BLaER1 (cell line): ENCODE data around the gene HS6ST2.

Source experiments
- H3K27ac ChIP-seq: shearing (Covaris generic); formaldehyde crosslinking; 2 replicates; pipeline ENCODE4 v1.8.1; 2022
- H3K27me3 ChIP-seq: shearing (Covaris generic); formaldehyde crosslinking; 2 replicates; pipeline ENCODE4 v1.8.1; 2022
- H3K36me3 ChIP-seq: shearing (Covaris generic); formaldehyde crosslinking; 2 replicates; pipeline ENCODE4 v1.8.1; 2022
- H3K4me1 ChIP-seq: shearing (Covaris generic); formaldehyde crosslinking; 2 replicates; pipeline ENCODE4 v1.8.1; 2022
- H3K4me2 ChIP-seq: shearing (Covaris generic); formaldehyde crosslinking; 2 replicates; pipeline ENCODE4 v1.8.1; 2022
- H3K4me3 ChIP-seq: shearing (Covaris generic); formaldehyde crosslinking; 2 replicates; pipeline ENCODE4 v1.8.1; 2022
- H3K9ac ChIP-seq: shearing (Covaris generic); formaldehyde crosslinking; 2 replicates; pipeline ENCODE4 v1.8.1; 2022
- H3K9me3 ChIP-seq: shearing (Covaris generic); formaldehyde crosslinking; 2 replicates; pipeline ENCODE4 v1.8.1; 2022
- H4K20me1 ChIP-seq: shearing (Covaris generic); formaldehyde crosslinking; 2 replicates; pipeline ENCODE4 v1.8.1; 2022
- Cebpa-rat ChIP-seq: shearing (Covaris generic); IDR thresholded peaks from 2 replicates; pipeline ENCODE4 v1.8.1; 2022

HS6ST2 gene

GRCh38 chrX:132751063-132751690 is 207.3 kb downstream of the HS6ST2 start:
- Histone ChIP-seq H3K27me3 (peaks cover 92% of the 10 kb centered on the region), H3K9me3 (no peaks in the 10 kb centered on the region), H3K4me1 (peaks cover 25% of the 10 kb centered on the region), H3K9ac (peak overlapping the region; percentile 28; the same call in 1 of the 2 replicates), H4K20me1 (peaks cover 15% of the 10 kb centered on the region; the same call in 1 of the 2 replicates), H3K36me3 (no peaks in the 10 kb centered on the region), H3K27ac (peak overlapping the region; percentile 50), H3K4me2 (peak overlapping the region; percentile 56), H3K4me3 (no peak overlapping the region)
- no peak for TF ChIP-seq Cebpa-rat

GRCh38 chrX:132750331-132751062 is 207.9 kb downstream of the HS6ST2 start:
- peak overlapping the region; percentile 32; the same call in 1 of the 2 replicates for H3K27ac ChIP-seq
- H4K20me1 ChIP-seq: peaks cover 15% of the 10 kb centered on the region; the same call in 1 of the 2 replicates
- H3K4me3 ChIP-seq: no peak overlapping the region
- H3K4me1 ChIP-seq: peaks cover 25% of the 10 kb centered on the region
- no peaks in the 10 kb centered on the region for H3K9me3 ChIP-seq
- peaks cover 91% of the 10 kb centered on the region for H3K27me3 ChIP-seq
- H3K36me3 ChIP-seq: no peaks in the 10 kb centered on the region
- no peak overlapping the region for H3K9ac ChIP-seq
- H3K4me2 ChIP-seq: peak overlapping the region; percentile 56
- no peak for TF ChIP-seq Cebpa-rat

GRCh38 chrX:132749406-132749805 is 209.0 kb downstream of the HS6ST2 start:
- TF ChIP-seq Cebpa-rat: no peak
- Histone ChIP-seq H3K4me2 (no peak overlapping the region), H3K4me3 (no peak overlapping the region), H3K27me3 (peaks cover 97% of the 10 kb centered on the region), H3K36me3 (no peaks in the 10 kb centered on the region), H3K9me3 (no peaks in the 10 kb centered on the region), H3K27ac (no peak overlapping the region), H3K9ac (no peak overlapping the region), H3K4me1 (peaks cover 25% of the 10 kb centered on the region), H4K20me1 (peaks cover 15% of the 10 kb centered on the region; the same call in 1 of the 2 replicates)

GRCh38 chrX:132748909-132749308 is 209.5 kb downstream of the HS6ST2 start:
- H4K20me1 ChIP-seq: peaks cover 15% of the 10 kb centered on the region; the same call in 1 of the 2 replicates
- H3K27ac ChIP-seq: no peak overlapping the region
- H3K9me3 ChIP-seq: no peaks in the 10 kb centered on the region
- no peak overlapping the region for H3K9ac ChIP-seq
- no peak overlapping the region for H3K4me2 ChIP-seq
- H3K4me3 ChIP-seq: no peak overlapping the region
- H3K4me1 ChIP-seq: peaks cover 25% of the 10 kb centered on the region
- H3K36me3 ChIP-seq: no peaks in the 10 kb centered on the region
- TF ChIP-seq Cebpa-rat: no peak
- H3K27me3 ChIP-seq: peaks cover 97% of the 10 kb centered on the region

- Histone ChIP-seq H3K9ac (no peak overlapping the region), H3K27me3 (peaks cover 97% of the 10 kb centered on the region), H3K4me1 (peaks cover 25% of the 10 kb centered on the region), H3K9me3 (no peaks in the 10 kb centered on the region), H3K4me3 (no peak overlapping the region), H3K27ac (no peak overlapping the region), H3K4me2 (no peak overlapping the region), H4K20me1 (peaks cover 15% of the 10 kb centered on the region; the same call in 1 of the 2 replicates), H3K36me3 (no peaks in the 10 kb centered on the region)
- TF ChIP-seq Cebpa-rat: no peak
Observed at GRCh38 chrX:132748268-132748667, 210.2 kb downstream of the HS6ST2 start.

GRCh38 chrX:132745593-132745992 is 212.8 kb downstream of the HS6ST2 start:
- Histone ChIP-seq H3K4me3 (no peak overlapping the region), H3K27me3 (peaks cover 98% of the 10 kb centered on the region)
- TF ChIP-seq Cebpa-rat: no peak

GRCh38 chrX:132744470-132744869 is 214.0 kb downstream of the HS6ST2 start:
- Histone ChIP-seq H3K4me1 (no peaks in the 10 kb centered on the region), H3K9ac (no peak overlapping the region), H3K4me3 (no peak overlapping the region), H3K27me3 (peaks cover 93% of the 10 kb centered on the region), H3K36me3 (no peaks in the 10 kb centered on the region), H3K27ac (no peak overlapping the region), H4K20me1 (peaks cover 18% of the 10 kb centered on the region; the same call in 1 of the 2 replicates), H3K9me3 (no peaks in the 10 kb centered on the region), H3K4me2 (no peak overlapping the region)
- TF ChIP-seq Cebpa-rat: no peak

More at GRCh38 chrX:132745593-132745992, 212.8 kb downstream of the HS6ST2 start:
- no peak overlapping the region for H3K27ac ChIP-seq
- H3K4me1 ChIP-seq: peaks cover 9% of the 10 kb centered on the region
- H3K9me3 ChIP-seq: no peaks in the 10 kb centered on the region
- H3K9ac ChIP-seq: no peak overlapping the region
- H3K4me2 ChIP-seq: no peak overlapping the region
- H3K36me3 ChIP-seq: no peaks in the 10 kb centered on the region
- H4K20me1 ChIP-seq: peaks cover 16% of the 10 kb centered on the region; the same call in 1 of the 2 replicates

- Histone ChIP-seq H3K4me1 (no peaks in the 10 kb centered on the region), H3K9me3 (no peaks in the 10 kb centered on the region), H3K27me3 (peaks cover 93% of the 10 kb centered on the region), H3K4me2 (no peak overlapping the region), H4K20me1 (peaks cover 23% of the 10 kb centered on the region; the same call in 1 of the 2 replicates), H3K27ac (no peak overlapping the region), H3K4me3 (no peak overlapping the region), H3K36me3 (no peaks in the 10 kb centered on the region), H3K9ac (no peak overlapping the region)
- TF ChIP-seq Cebpa-rat: no peak
Observed at GRCh38 chrX:132743086-132743485, 215.3 kb downstream of the HS6ST2 start.

GRCh38 chrX:132742246-132742645 is 216.2 kb downstream of the HS6ST2 start:
- H4K20me1 ChIP-seq: peaks cover 30% of the 10 kb centered on the region
- no peak for TF ChIP-seq Cebpa-rat
- no peak overlapping the region for H3K4me2 ChIP-seq
- no peaks in the 10 kb centered on the region for H3K9me3 ChIP-seq
- H3K27ac ChIP-seq: no peak overlapping the region
- H3K27me3 ChIP-seq: peaks cover 93% of the 10 kb centered on the region
- no peak overlapping the region for H3K4me3 ChIP-seq
- no peak overlapping the region for H3K9ac ChIP-seq
- no peaks in the 10 kb centered on the region; the same call in 1 of the 2 replicates for H3K4me1 ChIP-seq
- H3K36me3 ChIP-seq: no peaks in the 10 kb centered on the region

- H4K20me1 ChIP-seq: peaks cover 30% of the 10 kb centered on the region
- H3K9ac ChIP-seq: no peak overlapping the region
- no peak overlapping the region for H3K27ac ChIP-seq
- no peaks in the 10 kb centered on the region for H3K36me3 ChIP-seq
- H3K4me2 ChIP-seq: no peak overlapping the region
- no peak for TF ChIP-seq Cebpa-rat
- H3K4me3 ChIP-seq: no peak overlapping the region
- H3K27me3 ChIP-seq: peaks cover 93% of the 10 kb centered on the region
- H3K9me3 ChIP-seq: no peaks in the 10 kb centered on the region
- H3K4me1 ChIP-seq: no peaks in the 10 kb centered on the region; the same call in 1 of the 2 replicates
Observed at GRCh38 chrX:132741689-132742088, 216.7 kb downstream of the HS6ST2 start.
